ENCODE results near the gene LBH.
"Not testable (repeated sequence)": the region's sequence is repeated elsewhere in the genome, so short reads cannot be mapped to it uniquely, and the experiment has no call there.

LBH gene

DNA sequence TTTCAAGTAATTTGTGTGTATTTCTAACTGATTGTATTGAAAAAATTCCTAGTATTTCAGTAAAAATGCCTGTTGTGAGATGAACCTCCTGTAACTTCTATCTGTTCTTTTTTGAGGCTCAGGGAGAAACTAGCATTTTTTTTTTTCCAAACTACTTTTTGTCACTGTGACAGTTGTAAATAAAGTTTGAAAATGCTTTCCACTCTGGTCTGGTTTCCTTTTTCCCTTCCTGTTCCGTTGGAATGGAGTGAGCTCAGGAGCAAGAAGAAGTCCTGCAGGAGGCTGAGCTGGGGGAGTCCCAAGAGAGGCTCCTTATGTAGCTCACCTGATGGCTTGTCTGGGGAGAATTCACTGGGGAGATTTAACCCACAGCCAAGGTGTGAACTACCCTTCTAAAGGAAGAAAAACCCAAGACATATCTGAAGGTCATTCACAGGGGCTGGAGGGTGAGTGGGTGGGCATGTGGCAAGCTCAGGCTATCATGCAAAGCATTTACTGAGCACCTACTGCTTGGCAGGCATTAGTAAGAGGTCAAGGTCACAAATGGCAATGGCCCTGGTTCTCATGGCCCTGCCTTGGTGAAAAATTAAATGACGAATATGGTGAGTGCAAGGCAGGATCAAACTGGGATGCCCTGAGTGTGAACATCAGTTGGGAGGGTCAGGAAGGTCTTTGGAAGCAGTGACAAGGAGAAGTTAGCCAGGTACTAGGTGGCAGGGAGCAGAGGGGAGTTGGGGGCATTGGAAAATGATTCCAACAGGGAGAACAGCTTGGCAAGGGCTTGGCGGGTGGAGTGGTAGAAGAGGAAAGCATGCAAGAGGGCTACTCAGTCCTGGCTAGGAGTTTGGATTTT is 28.7 kb downstream of the LBH start:
- DNase-seq: no peak

- no peak for DNase-seq
These were observed 29.6 kb downstream of the LBH start for GRCh38 chr2:30260941-30261340.

- no peak for DNase-seq
These were observed 30.4 kb downstream of the LBH start for GRCh38 chr2:30261695-30262211.

DNA sequence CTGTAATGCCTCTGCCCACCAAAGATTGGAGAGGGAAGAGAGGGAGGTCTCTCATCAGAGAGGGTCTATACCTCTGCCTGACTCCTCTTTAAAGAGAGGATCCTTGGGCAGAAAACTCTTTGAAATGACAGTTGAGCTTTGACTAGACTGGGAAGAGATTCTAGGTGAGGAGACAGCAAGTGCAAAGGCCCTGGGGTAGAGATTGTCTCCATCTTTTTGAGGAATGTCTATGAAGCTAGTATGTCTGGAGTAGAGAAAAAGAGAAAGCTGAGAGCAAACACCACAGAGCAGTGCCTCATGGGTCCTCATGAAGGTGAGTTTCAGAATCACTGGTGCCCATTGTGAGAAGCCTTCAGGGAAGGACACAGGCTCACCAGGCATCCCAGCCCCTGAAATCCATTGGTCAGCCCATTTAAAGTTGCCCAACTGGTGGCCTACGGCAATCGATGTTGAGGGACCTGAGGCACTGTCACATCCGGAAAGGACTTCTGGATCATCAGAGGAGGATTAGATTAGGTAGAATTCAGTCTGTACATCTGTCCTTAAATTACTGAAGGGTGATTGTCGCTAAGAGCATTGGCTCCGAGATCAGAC is 31.5 kb downstream of the LBH start:
- no peak for DNase-seq

- DNase-seq: no peak
These were observed 32.9 kb downstream of the LBH start for GRCh38 chr2:30264274-30264673.

GRCh38 chr2:30265052-30266015 is 34.0 kb downstream of the LBH start:
- DNase-seq: no peak

- no peak for DNase-seq
These were observed 34.8 kb downstream of the LBH start for GRCh38 chr2:30266051-30266621.

- DNase-seq: no peak
These were observed 35.4 kb downstream of the LBH start for GRCh38 chr2:30266705-30267104.

GRCh38 chr2:30267161-30267975 is 36.0 kb downstream of the LBH start:
- DNase-seq: no peak

DNA sequence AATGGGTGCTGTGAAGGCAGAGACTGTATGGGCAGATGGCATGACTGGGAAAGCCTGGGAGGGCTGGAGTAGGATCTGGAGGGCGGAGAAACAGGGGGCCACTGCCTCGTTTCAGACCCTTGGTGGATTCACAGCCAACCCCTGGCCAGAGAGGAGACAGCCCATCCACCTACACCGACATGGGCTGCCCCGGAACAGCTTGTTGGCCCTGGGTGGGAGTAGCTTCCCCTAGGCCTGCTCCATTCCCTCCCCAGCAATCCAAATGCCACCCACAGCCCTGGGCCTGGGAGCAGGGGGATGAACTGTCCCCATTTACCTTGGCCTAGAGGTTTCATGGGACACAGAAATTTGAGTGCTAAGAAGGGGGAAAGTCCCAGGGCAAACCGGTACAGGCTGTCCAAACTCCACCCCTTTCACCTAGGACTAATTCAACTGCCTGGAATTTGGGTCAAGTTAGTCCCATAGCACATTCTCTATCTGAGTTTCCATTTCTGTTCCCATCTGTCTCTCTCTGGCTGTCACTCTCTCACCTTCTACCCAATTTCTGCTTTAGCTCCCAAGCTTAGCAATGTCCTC is 37.0 kb downstream of the LBH start:
- no peak for DNase-seq

DNA sequence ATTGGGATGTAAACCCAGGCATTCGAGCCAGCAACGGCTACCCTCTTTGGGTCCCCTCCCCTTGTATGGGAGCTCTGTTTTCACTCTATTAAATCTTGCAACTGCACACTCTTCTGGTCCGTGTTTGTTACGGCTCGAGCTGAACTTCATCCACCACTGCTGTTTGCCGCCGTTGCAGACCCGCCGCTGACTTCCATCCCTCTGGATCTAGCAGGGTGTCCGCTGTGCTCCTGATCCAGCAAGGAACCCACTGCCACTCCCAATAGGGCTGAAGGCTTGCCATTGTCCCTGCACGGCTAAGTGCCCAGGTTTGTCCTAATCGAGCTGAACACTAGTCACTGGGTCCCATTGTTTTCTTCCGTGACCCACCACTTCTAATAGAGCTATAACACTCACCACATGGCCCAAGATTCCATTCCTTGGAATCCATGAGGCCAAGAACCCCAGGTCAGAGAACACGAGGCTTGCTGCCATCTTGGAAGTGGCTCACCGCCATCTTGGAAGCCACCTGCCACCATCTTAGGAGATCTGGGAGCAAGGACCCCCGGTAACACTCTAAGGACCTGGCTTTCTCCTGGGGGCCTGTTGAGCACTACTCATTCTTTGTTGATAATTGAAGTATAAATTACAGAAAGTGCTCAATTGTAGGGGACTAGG is 37.9 kb downstream of the LBH start:
- DNase-seq: not testable (repeated sequence)

GRCh38 chr2:30269771-30270145 is 38.4 kb downstream of the LBH start:
- no peak for DNase-seq

DNA sequence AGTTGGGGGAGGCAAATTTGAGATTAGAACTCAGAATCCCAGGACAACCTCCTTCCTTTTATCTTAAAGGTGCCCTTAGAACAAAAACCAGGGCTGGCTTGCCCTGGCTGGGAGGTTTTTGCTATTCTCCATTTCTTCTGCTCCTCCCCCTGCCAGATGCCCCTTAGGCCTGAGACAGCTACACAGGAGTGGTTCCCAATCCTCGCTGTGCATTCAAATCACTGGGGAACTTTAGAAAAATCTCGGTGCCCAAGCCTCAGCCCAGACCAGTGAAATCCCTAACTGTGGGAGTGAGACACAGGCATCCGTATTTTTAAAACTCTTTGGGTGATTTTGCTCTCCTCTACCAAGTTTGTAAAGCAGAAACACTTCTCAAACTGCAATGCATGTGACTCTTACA is 38.8 kb downstream of the LBH start:
- no peak for DNase-seq

DNA sequence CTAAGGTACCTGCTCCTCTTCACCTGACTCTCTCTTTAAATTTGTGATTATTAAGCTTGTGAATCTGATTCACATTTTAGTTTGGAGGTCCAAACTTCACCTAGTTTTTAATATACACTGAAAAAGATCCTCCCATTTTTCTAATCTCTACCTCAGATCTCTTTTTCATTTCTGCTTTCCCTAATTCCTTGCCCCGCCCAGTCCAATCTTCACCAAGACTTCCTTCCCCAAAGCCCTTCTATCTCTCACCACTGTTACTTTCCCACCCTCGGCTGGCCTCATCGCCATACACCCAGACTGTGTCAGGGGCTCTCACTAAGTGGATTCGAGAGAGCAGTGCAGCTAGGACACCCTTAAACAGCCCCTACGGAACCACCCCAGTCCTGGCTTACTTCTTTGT is 40.0 kb downstream of the LBH start:
- DNase-seq: no peak

DNA sequence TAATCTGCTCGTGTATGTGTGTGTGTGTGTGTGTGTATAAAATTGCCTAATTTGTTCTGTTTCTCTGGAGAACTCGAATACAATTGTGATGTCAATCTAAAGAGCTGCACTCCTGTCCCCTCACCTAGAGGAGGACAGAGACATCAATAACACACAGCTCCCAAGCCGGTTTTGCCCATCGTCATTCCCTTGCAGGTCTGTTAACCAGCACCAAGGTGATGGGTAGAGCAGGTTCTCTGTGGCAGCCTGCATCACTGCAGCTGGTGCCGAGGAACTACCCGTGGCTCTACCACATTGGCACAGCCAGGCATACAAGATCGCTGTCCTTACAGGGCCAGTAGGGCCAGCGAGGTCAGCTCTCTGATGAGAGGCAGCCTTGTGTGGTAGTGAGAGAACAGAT is 41.0 kb downstream of the LBH start:
- DNase-seq: no peak

DNA sequence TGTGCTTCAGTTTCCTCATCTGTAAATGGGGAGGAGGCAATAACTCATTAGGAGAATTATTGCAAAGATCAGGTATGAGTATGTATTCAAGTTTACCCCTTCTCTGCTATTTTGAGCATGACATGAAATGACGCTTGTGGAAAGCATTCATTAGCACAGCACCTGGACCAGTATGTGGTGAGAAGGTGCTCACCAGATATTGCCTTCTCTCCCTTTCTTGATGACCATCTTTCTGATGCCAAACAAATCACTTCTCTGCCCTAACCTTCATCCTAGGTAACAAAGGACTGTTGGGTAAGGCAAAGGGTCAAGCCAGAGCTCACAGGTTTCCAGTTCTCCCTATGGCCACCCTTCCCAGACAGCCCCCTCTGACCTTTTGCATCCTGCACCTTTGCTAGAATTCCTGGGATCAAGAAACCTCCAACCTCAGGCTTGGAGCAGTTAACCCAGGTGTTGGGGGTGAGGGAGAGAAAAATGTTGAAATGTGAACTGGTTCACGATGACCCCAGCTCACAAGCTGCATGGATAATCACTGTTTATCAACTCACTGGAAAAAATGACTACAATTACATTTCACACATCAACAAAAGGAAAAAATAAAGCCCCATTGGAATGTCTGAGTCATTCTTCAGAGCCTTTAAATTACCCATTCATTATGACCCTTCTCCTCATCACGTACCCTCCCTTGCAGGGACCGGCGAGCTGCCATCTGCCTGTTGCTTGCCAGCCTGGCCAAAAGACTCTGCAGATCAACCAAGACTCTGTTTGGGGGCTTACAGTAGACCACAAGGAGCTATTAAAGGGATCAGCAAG is 41.6 kb downstream of the LBH start:
- DNase-seq: no peak

- DNase-seq: no peak
These were observed 42.2 kb downstream of the LBH start for GRCh38 chr2:30273574-30273929.

GRCh38 chr2:30275256-30275655 is 43.9 kb downstream of the LBH start:
- no peak for DNase-seq

GRCh38 chr2:30276455-30276911 is 45.1 kb downstream of the LBH start:
- no peak for DNase-seq

- DNase-seq: no peak
These were observed 46.2 kb downstream of the LBH start for GRCh38 chr2:30277582-30277981.

All from NCI-H524 treated with DMSO at 0.1 percent for 48 hours (cell line).